Skin epidermis (tissue), 12 donors: ENCODE measurements around the gene PRR12.

ENCODE experiments used
- H3K27ac ChIP-seq, 21 experiments: fragments of 200-600 bp; sonication (generic) in 11 of 21; one replicate each; pipeline ENCODE4 v1.5.0; 2020; ENCODE audit warnings: mild to moderate bottlenecking in 3 of 21, inconsistent platforms in 2 of 21, moderate library complexity in 2 of 21
- H3K4me3 ChIP-seq, 7 experiments: fragments of 200-600 bp; sonication (generic) in 2 of 7; one replicate each; pipeline ENCODE4 v1.5.0; 2020; ENCODE audit warnings: inconsistent platforms in 2 of 7, mild to moderate bottlenecking in 2 of 7, moderate library complexity in 1 of 7

The PRR12 gene

GRCh38 chr19:49637821-49638738 is 47.1 kb downstream of the PRR12 start:
- peak overlapping the region in 20 of 21 experiments; percentile 55 to 99 (median 80) for H3K27ac ChIP-seq
- H3K4me3 ChIP-seq, result peak overlapping the region in 6 of 7 experiments; percentile 1 to 97 (median 53)

GRCh38 chr19:49639401-49640112 is 48.6 kb downstream of the PRR12 start:
- peak overlapping the region; percentile 17 to 100 (median 96) for H3K27ac ChIP-seq

GRCh38 chr19:49640113-49640898 is 49.3 kb downstream of the PRR12 start, which contains the start of gene RRAS:
TSS of gene RRAS (minus strand) at chr19:49640143. CDS start at chr19:49640098, 45 bp downstream.
- peak within 1 kb of the TSS; percentile 51 to 97 (median 56) for H3K4me3 ChIP-seq

More at GRCh38 chr19:49639401-49640112, 48.6 kb downstream of the PRR12 start:
- peak overlapping the region; percentile 51 to 97 (median 56) for H3K4me3 ChIP-seq

GRCh38 chr19:49641688-49642491 is 50.9 kb downstream of the PRR12 start, which contains the start of gene SCAF1:
TSS of gene SCAF1 (plus strand) at chr19:49642209. CDS start at chr19:49645027, 2,818 bp downstream.
- peak within 1 kb of the TSS; percentile 77 to 97 (median 95) for H3K4me3 ChIP-seq

More at GRCh38 chr19:49640113-49640898, 49.3 kb downstream of the PRR12 start, which contains the start of gene RRAS:
- peak within 1 kb of the TSS; percentile 70 to 100 (median 98) for H3K27ac ChIP-seq

GRCh38 chr19:49642492-49643035 is 51.6 kb downstream of the PRR12 start:
- peak overlapping the region; percentile 77 to 97 (median 95) for H3K4me3 ChIP-seq
- H3K27ac ChIP-seq, result peak overlapping the region; percentile 87 to 100 (median 98)

More at GRCh38 chr19:49641688-49642491, 50.9 kb downstream of the PRR12 start, which contains the start of gene SCAF1:
- peak within 1 kb of the TSS; percentile 92 to 100 (median 98) for H3K27ac ChIP-seq

GRCh38 chr19:49643466-49643865 is 52.5 kb downstream of the PRR12 start:
- Histone ChIP-seq H3K27ac (peak overlapping the region in 2 of 21 experiments; percentile 93 to 99), H3K4me3 (peak overlapping the region in 1 of 7 experiments; percentile 77)

GRCh38 chr19:49645592-49645991 is 54.6 kb downstream of the PRR12 start:
- Histone ChIP-seq H3K4me3 (no peak overlapping the region), H3K27ac (peak overlapping the region in 1 of 21 experiments; percentile 20)

- Histone ChIP-seq H3K4me3 (no peak overlapping the region), H3K27ac (peak overlapping the region in 1 of 21 experiments; percentile 8)
These were observed 55.0 kb downstream of the PRR12 start for GRCh38 chr19:49645995-49646394.

- Histone ChIP-seq H3K27ac (no peak overlapping the region), H3K4me3 (no peak overlapping the region)
These were observed 55.6 kb downstream of the PRR12 start for GRCh38 chr19:49646586-49646985.

GRCh38 chr19:49651029-49651819 is 60.2 kb downstream of the PRR12 start:
- Histone ChIP-seq H3K27ac (no peak overlapping the region), H3K4me3 (no peak overlapping the region)

GRCh38 chr19:49651820-49652550 is 61.0 kb downstream of the PRR12 start:
- H3K4me3 ChIP-seq, result no peak overlapping the region

GRCh38 chr19:49652551-49653465 is 61.8 kb downstream of the PRR12 start:
- peak overlapping the region in 1 of 21 experiments; percentile 43 for H3K27ac ChIP-seq
- H3K4me3 ChIP-seq, result no peak overlapping the region

More at GRCh38 chr19:49651820-49652550, 61.0 kb downstream of the PRR12 start:
- no peak overlapping the region for H3K27ac ChIP-seq

GRCh38 chr19:49653466-49653806 is 62.5 kb downstream of the PRR12 start:
- Histone ChIP-seq H3K27ac (peak overlapping the region in 1 of 21 experiments; percentile 43), H3K4me3 (no peak overlapping the region)

- Histone ChIP-seq H3K27ac (no peak overlapping the region), H3K4me3 (no peak overlapping the region)
These were observed 63.6 kb downstream of the PRR12 start for GRCh38 chr19:49654581-49654980.

- Histone ChIP-seq H3K27ac (no peak overlapping the region), H3K4me3 (no peak overlapping the region)
These were observed 64.8 kb downstream of the PRR12 start for GRCh38 chr19:49655570-49656455.
